Activated CD4-positive, alpha-beta T cell treated with anti-CD3 and anti-CD28 coated beads for 1 hour (primary cell): ENCODE results near the gene KDM5B.

Experiments
- DNase-seq: peaks from one replicate; pipeline ENCODE4 v3.0.0-alpha.2; 2020

KDM5B gene

DNA sequence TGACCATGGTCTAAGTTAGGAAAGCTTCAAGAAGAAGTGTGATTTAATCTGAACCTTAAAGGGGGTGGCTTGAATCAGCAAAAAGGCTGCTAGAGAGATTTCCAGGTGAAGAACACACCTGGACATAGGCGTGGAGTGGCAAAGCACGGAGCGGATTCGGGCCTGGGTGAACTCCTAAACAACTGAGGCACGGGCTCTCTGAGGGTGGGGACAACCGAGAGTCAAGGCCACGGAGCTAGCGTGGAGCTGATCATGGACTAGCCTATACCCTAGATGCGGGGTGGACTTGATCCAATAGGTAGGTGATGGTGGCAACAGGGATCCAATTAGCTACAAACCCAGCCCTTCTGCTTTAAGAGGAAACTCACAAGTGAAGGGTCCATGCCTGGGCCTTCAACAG, 125.7 kb downstream of the KDM5B start:
- DNase-seq = no peak

DNA sequence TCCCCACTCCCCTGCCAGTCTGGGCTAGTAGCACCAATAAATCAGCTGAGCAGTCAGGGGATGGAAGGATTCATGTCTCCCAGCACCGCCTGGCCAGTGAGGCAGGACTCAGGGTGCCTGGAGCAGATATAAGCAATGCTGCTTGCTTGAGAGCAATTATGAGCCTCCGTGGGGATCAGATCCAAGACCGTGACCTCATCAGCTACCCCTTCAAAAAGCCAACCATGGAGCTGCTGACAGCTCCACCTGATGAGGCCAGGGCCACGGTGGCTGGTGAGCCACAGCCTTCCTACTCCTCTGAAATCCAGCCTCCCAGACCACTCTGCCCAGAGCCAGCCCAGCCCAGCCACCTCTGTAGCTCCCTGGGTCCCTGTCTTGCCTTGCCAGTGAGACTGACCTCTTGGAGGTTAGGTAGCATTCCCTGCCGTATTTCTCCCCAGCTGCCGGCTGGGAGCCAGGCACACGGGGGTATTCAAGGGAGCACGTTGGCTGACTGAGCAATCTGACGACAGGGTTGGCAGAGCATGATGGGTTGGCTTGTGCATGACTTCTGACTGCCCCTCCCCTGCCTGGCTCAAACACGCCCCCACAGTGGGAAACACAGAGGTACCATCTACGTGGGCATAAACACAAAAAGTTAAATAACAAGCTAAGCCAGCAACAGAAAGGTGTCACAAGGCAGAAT, 126.3 kb downstream of the KDM5B start:
- no peak for DNase-seq

DNA sequence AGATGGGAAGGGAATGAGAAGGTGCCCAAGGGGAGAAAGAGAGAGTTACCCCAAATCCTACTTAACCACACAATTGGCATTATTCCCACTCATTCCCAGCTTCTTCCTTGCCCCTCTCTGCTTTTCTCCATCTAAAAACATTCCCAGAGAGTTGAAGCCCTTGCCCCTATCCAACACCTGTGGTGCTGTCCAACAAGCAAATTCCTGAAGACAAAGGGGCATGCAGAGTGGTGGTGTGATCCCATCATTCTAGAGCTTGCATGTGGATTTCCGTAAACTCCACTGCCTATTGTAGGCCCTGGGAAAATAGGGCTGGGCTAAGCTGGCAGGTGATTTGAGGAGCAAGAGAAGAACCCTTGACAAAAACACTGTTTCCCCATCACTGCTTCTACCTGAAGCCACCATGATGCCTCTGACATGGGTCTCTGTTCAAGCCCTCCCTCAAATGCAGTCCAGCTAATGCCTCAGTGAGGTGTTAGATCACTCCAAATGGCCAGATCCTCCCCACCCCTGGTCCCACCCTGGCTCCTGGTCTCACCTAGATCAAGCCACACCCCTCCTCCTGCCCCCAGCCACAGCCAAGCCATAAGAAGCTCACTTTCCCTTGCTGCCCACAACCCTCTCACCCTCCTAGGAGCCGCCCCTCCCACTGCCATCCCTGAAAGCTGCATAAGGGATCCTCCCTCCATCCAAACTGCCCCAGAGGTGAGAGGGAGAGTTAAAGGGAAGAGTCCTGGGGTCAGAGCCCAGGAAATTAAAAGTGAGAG, 127.5 kb downstream of the KDM5B start:
- DNase-seq = no peak

DNA sequence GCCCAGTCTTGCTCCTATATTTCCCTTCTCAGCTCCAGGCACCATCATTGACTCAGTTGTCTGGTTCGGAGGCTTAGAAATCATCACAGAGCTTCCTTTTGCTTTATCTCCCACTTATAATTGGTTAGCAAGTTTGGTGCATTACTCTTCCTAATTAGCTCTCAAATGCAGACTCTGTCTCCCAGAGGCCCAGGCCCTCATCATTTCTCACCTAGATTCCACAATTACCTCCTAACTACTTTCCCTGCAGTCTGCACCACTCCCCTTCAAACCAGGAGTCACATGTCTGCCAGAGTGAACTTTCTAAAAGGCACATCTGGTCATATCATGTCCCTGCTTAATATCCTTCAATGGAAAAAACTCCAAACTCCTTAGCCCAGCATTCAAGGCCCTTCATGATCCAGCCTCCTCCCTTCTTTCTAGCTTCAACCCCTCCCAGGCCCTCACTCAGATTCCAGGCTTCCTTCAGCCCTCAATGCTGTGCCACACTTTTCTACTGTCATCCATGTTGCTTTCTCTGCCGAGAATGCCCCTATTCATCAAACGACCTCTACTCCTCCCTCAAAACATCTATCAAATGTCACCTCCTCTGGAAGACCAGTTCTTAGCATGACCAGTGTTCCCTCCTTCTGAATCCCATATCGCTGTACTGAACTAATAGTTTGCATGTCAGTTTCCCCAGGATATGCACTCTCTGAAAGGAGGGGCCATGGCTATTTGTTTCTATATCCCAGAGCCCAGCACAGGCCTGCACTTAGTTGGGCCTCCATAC, 128.6 kb downstream of the KDM5B start:
- DNase-seq = no peak

DNA sequence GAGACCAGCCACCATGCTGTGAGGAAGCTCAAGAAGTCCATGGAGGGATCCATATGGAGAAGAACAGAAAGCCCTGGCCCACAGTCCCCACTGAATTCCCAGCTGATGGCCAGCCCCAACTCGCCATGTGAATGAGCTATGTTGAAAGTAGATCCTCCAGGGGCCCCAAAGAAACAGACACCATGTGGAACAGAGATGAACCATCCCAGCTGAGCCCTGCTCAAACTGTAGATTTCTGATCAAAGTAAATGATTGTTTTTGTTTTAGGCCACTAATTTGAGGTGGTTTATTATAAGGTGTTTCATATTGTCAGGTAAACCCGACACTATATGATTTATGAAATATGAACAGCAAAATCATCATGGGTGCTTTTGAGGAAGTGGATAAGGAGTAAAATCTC, 130.8 kb downstream of the KDM5B start:
- no peak for DNase-seq
